GM18517 (cell line): ENCODE data around the gene GMEB2.
"Not testable (repeated sequence)": the region's sequence is repeated elsewhere in the genome, so short reads cannot be mapped to it uniquely, and the experiment has no call there.

Experiments used
- ATAC-seq: cut with Tn5 transposase; IDR thresholded peaks from one replicate; pipeline ENCODE4 v1.9.1; 2021; ENCODE audit warnings: mild to moderate bottlenecking, moderate library complexity; ENCODE audit not compliant: unreplicated experiment

The GMEB2 gene

GRCh38 chr20:63640086-63640485, 13.2 kb upstream of the GMEB2 start:
- no peak for ATAC-seq

GRCh38 chr20:63639093-63639975, 12.4 kb upstream of the GMEB2 start:
- no peak for ATAC-seq

GRCh38 chr20:63636752-63637628, 10.1 kb upstream of the GMEB2 start:
- no peak for ATAC-seq

- ATAC-seq = peak; percentile 51
Measured at GRCh38 chr20:63635431-63636141, 8.7 kb upstream of the GMEB2 start.

GRCh38 chr20:63633732-63634131, 6.8 kb upstream of the GMEB2 start:
- ATAC-seq = no peak

GRCh38 chr20:63631426-63631825, 4.5 kb upstream of the GMEB2 start:
- not testable (repeated sequence) for ATAC-seq

- not testable (repeated sequence) for ATAC-seq
Measured at GRCh38 chr20:63630956-63631355, 4.1 kb upstream of the GMEB2 start.

GRCh38 chr20:63628246-63628975, 1.5 kb upstream of the GMEB2 start:
- no peak for ATAC-seq

GRCh38 chr20:63627751-63628245, 897 bp upstream of the GMEB2 start:
- no peak for ATAC-seq

GRCh38 chr20:63627129-63627750, 339 bp upstream of the GMEB2 start:
- peak; percentile 81 for ATAC-seq

- no peak for ATAC-seq
Measured at GRCh38 chr20:63625771-63626423, 1.0 kb downstream of the GMEB2 start.

GRCh38 chr20:63624486-63624885, 2.4 kb downstream of the GMEB2 start:
- ATAC-seq = no peak

- no peak for ATAC-seq
Measured at GRCh38 chr20:63622732-63623131, 4.2 kb downstream of the GMEB2 start.

- no peak for ATAC-seq
Measured at GRCh38 chr20:63622096-63622495, 4.8 kb downstream of the GMEB2 start.

- ATAC-seq = no peak
Measured at GRCh38 chr20:63620991-63621390, 5.9 kb downstream of the GMEB2 start.

- ATAC-seq = no peak
Measured at GRCh38 chr20:63619505-63619904, 7.4 kb downstream of the GMEB2 start.

- no peak for ATAC-seq
Measured at GRCh38 chr20:63619086-63619485, 7.8 kb downstream of the GMEB2 start.

GRCh38 chr20:63618291-63618980, 8.5 kb downstream of the GMEB2 start:
- ATAC-seq = no peak

GRCh38 chr20:63617876-63618265, 9.0 kb downstream of the GMEB2 start:
- ATAC-seq = no peak
